ENCODE data around the gene ERI3. TPM values are rescaled to one million over a fixed set of nuclear protein-coding genes. Genes with fewer than 3 reads are reported as not detected.

ERI3 gene
- total and polyA plus RNA-seq, 2 of the 13 experiments (the other 11 are each of a cell fraction or from before 2014, with no cell fraction given) = 35.6 to 35.9 TPM

GRCh38 chr1:44217809-44218410 is 137.1 kb downstream of the ERI3 start (continued):
- TF ChIP-seq ATM (IDR thresholded peaks at IDR 0.05; ENCODE audit: borderline replicate concordance) (no peak), ZNF564 (CRISPR knock-in tag; IDR thresholded peaks at IDR 0.05) (no peak), RAD21 (CRISPR knock-in tag; IDR thresholded peaks at IDR 0.05) (peak; percentile 96), DNMT3B (CRISPR knock-in tag; conservative IDR thresholded peaks at IDR 0.05) (0 out of 2 replicates have a peak, but pooled peaks have one; percentile 46), SALL1 (CRISPR knock-in tag; IDR thresholded peaks at IDR 0.05) (peak; percentile 53; the same call in 1 of the 2 replicates), HOXA9 (CRISPR knock-in tag; IDR thresholded peaks at IDR 0.05; ENCODE audit: borderline replicate concordance) (no peak), ZNF644 (CRISPR knock-in tag; IDR thresholded peaks at IDR 0.05; ENCODE audit: low read depth) (no peak), STAG1 (CRISPR knock-in tag; IDR thresholded peaks at IDR 0.05) (peak; percentile 96), ARID5B (CRISPR knock-in tag; IDR thresholded peaks at IDR 0.05) (peak; percentile 53), THAP11 (CRISPR knock-in tag; IDR thresholded peaks at IDR 0.05) (peak; percentile 49; the same call in 1 of the 2 replicates), PHF21A (CRISPR knock-in tag; IDR thresholded peaks at IDR 0.05) (peak; percentile 65; the same call in 1 of the 2 replicates), YEATS2 (CRISPR knock-in tag; IDR thresholded peaks at IDR 0.05; ENCODE audit: borderline replicate concordance) (peak; percentile 32; the same call in 1 of the 2 replicates), ZBTB37 (CRISPR knock-in tag; IDR thresholded peaks at IDR 0.05) (no peak), AFF4 (CRISPR knock-in tag; IDR thresholded peaks at IDR 0.05) (no peak), ADNP (CRISPR knock-in tag; IDR thresholded peaks at IDR 0.05) (no peak), FOSL2 (CRISPR knock-in tag; IDR thresholded peaks at IDR 0.05) (peak; percentile 45), HNRNPK (IDR thresholded peaks at IDR 0.05; ENCODE audit: low read depth, low read length, poor library complexity, severe bottlenecking) (no peak), SPEN (CRISPR knock-in tag; IDR thresholded peaks at IDR 0.05; ENCODE audit: low read depth) (0 out of 2 replicates have a peak, but pooled peaks have one; percentile 30), ZNF567 (CRISPR knock-in tag; IDR thresholded peaks at IDR 0.05; ENCODE audit: borderline replicate concordance) (no peak), RXRA (CRISPR knock-in tag; IDR thresholded peaks at IDR 0.05) (0 out of 2 replicates have a peak, but pooled peaks have one; percentile 19), TFAP4 (IDR thresholded peaks at IDR 0.05; ENCODE audit: borderline replicate concordance, low read depth) (no peak)
